GM23338 (cell line): ENCODE results near the gene ZNFX1. TPM values are rescaled to one million over a fixed set of nuclear protein-coding genes. Genes with fewer than 3 reads are reported as not detected.
A peak's percentile ranks its signal among the peaks of the same experiment; 100 is the strongest.
"Not testable (repeated sequence)": the region's sequence is repeated elsewhere in the genome, so short reads cannot be mapped to it uniquely, and the experiment has no call there.

Source experiments
- ATAC-seq: fragments of 200-7000 bp; cut with Tn5 transposase; 3 replicates; pipeline ENCODE4 v1.9.1; 2020
- DNase-seq: peaks from one replicate; pipeline ENCODE4 v3.0.0-alpha.2; 2015; ENCODE audit warnings: low spot score
- H2AFZ ChIP-seq: fragments of 200-600 bp; sonication (generic); 2 replicates; pipeline ENCODE4 v1.8.0; 2016; ENCODE audit warnings: antibody characterized with exemption, mild to moderate bottlenecking, moderate library complexity
- H3F3A ChIP-seq: fragments of 200-600 bp; sonication (generic); replicated peaks from 2 replicates; pipeline ENCODE4 v1.8.0; 2017; ENCODE audit warnings: antibody characterized with exemption, mixed run types, low read depth
- H3K27ac ChIP-seq: fragments of 200-600 bp; sonication (generic); 2 replicates; pipeline ENCODE4 v1.6.1; 2016; ENCODE audit warnings: low read depth
- H3K27me3 ChIP-seq: fragments of 200-600 bp; sonication (generic); 2 replicates; pipeline ENCODE4 v1.8.0; 2016; ENCODE audit warnings: mild to moderate bottlenecking, mixed run types, moderate library complexity; ENCODE audit not compliant: insufficient read depth
- H3K36me3 ChIP-seq: fragments of 200-600 bp; sonication (generic); 2 replicates; pipeline ENCODE4 v1.8.0; 2016; ENCODE audit warnings: mild to moderate bottlenecking; ENCODE audit not compliant: insufficient read depth
- H3K4me1 ChIP-seq: fragments of 200-600 bp; sonication (generic); 2 replicates; pipeline ENCODE4 v1.8.0; 2016; ENCODE audit warnings: mild to moderate bottlenecking, moderate library complexity; ENCODE audit not compliant: insufficient read depth
- H3K4me2 ChIP-seq: fragments of 200-600 bp; sonication (generic); 2 replicates; pipeline ENCODE4 v1.7.1; 2017; ENCODE audit warnings: mixed run types
- H3K4me3 ChIP-seq: fragments of 200-600 bp; sonication (generic); 2 replicates; pipeline ENCODE4 v1.6.1; 2016; ENCODE audit warnings: mixed run types
- H3K79me2 ChIP-seq: fragments of 200-600 bp; sonication (generic); replicated peaks from 2 replicates; pipeline ENCODE4 v1.8.0; 2017; ENCODE audit warnings: mild to moderate bottlenecking; ENCODE audit not compliant: insufficient read depth
- H3K9me2 ChIP-seq: fragments of 200-600 bp; sonication (generic); 2 replicates; pipeline ENCODE4 v1.8.0; 2017; ENCODE audit not compliant: insufficient read depth
- H4K20me1 ChIP-seq: fragments of 200-600 bp; sonication (generic); replicated peaks from 2 replicates; pipeline ENCODE4 v1.8.0; 2017; ENCODE audit warnings: mild to moderate bottlenecking; ENCODE audit not compliant: insufficient read depth
- H3K27ac Mint-ChIP-seq: 2 replicates; pipeline ENCODE4 v1.8.0; 2020; ENCODE audit warnings: inconsistent platforms, mild to moderate bottlenecking, moderate library complexity, mixed read lengths
- H3K27me3 Mint-ChIP-seq: 3 replicates; pipeline ENCODE4 v1.8.0; 2022; ENCODE audit warnings: low read depth, mild to moderate bottlenecking, moderate library complexity, mixed read lengths, inconsistent platforms; ENCODE audit not compliant: insufficient read depth, poor library complexity
- H3K36me3 Mint-ChIP-seq: 3 replicates; pipeline ENCODE4 v1.8.0; 2021; ENCODE audit warnings: low read depth, mild to moderate bottlenecking, inconsistent platforms, moderate library complexity, mixed read lengths
- H3K4me1 Mint-ChIP-seq: 3 replicates; pipeline ENCODE4 v1.8.0; 2020; ENCODE audit warnings: mild to moderate bottlenecking, inconsistent platforms, mixed read lengths
- H3K4me3 Mint-ChIP-seq: 3 replicates; pipeline ENCODE4 v1.8.0; 2021; ENCODE audit warnings: moderate library complexity, mild to moderate bottlenecking, inconsistent platforms, mixed read lengths
- H3K9me3 Mint-ChIP-seq: 3 replicates; pipeline ENCODE4 v1.8.0; 2020; ENCODE audit warnings: moderate library complexity, mild to moderate bottlenecking, inconsistent platforms, mixed read lengths
- CREB1 ChIP-seq: fragments of 250-450 bp; sonication (Bioruptor Pico); IDR thresholded peaks from 2 replicates; pipeline ENCODE4 v1.5.0; 2020; ENCODE audit warnings: low read depth, mild to moderate bottlenecking, moderate library complexity
- EZH2 ChIP-seq: fragments of 200-600 bp; sonication (generic); IDR thresholded peaks from one replicate; pipeline ENCODE4 v1.8.0; 2017; ENCODE audit warnings: antibody characterized with exemption, mild to moderate bottlenecking, low read depth; ENCODE audit not compliant: unreplicated experiment
- JUNB ChIP-seq: IDR thresholded peaks from one replicate; pipeline ENCODE4 v1.6.1; 2016; ENCODE audit warnings: antibody characterized with exemption; ENCODE audit not compliant: unreplicated experiment
- NANOG ChIP-seq: IDR thresholded peaks from 2 replicates; pipeline ENCODE4 v1.6.1; 2016; ENCODE audit warnings: antibody characterized with exemption, borderline replicate concordance
- POLR2AphosphoS5 ChIP-seq: IDR thresholded peaks from 2 replicates; pipeline ENCODE4 v1.6.1; 2016; ENCODE audit warnings: antibody characterized with exemption, low read depth
- ZNF114 ChIP-seq: fragments of 250-450 bp; sonication (Bioruptor Pico); IDR thresholded peaks from 2 replicates; pipeline ENCODE4 v1.5.0; 2020; ENCODE audit warnings: mild to moderate bottlenecking, moderate library complexity
- ZNF331 ChIP-seq: fragments of 250-450 bp; sonication (Bioruptor Pico); IDR thresholded peaks from 2 replicates; pipeline ENCODE4 v1.5.0; 2020; ENCODE audit warnings: low read depth, mild to moderate bottlenecking, moderate library complexity
- polyA plus RNA-seq: library from polyadenylated mRNA; unstranded; fragments of >200 nt; fragmentation: Nextera tagmentation; extraction: Ambion mirVana; gene quantifications from 2 replicates; pipeline ENCODE4 v1.2.1, GENCODE V29; 2016
- total RNA-seq: library from RNA; depleted of rRNA; stranded (reverse); fragments of >200 nt; shearing (Covaris generic); gene quantifications from 2 replicates; pipeline ENCODE4 v1.2.3, GENCODE V29; 2014
- TF ChIP-seq, protein P1 (sequence below): IDR thresholded peaks from 2 replicates; pipeline ENCODE4 v1.6.1; 2016; ENCODE audit warnings: antibody characterized with exemption
- TF ChIP-seq, protein P2 (sequence below), 2 experiments: fragments of 200-600 bp in 1 of 2; sonication (generic) in 1 of 2; conservative IDR thresholded peaks; 2 replicates each; pipeline versions ENCODE4 v1.5.1 to v1.6.1; 2016 to 2017; ENCODE audit warnings: antibody characterized with exemption in 2 of 2, low read depth in 2 of 2, mild to moderate bottlenecking in 2 of 2, moderate library complexity in 1 of 2

The ZNFX1 gene
- total and polyA plus RNA-seq, 2 experiments from 2014 or later: 6.1 to 12.1 TPM

DNA sequence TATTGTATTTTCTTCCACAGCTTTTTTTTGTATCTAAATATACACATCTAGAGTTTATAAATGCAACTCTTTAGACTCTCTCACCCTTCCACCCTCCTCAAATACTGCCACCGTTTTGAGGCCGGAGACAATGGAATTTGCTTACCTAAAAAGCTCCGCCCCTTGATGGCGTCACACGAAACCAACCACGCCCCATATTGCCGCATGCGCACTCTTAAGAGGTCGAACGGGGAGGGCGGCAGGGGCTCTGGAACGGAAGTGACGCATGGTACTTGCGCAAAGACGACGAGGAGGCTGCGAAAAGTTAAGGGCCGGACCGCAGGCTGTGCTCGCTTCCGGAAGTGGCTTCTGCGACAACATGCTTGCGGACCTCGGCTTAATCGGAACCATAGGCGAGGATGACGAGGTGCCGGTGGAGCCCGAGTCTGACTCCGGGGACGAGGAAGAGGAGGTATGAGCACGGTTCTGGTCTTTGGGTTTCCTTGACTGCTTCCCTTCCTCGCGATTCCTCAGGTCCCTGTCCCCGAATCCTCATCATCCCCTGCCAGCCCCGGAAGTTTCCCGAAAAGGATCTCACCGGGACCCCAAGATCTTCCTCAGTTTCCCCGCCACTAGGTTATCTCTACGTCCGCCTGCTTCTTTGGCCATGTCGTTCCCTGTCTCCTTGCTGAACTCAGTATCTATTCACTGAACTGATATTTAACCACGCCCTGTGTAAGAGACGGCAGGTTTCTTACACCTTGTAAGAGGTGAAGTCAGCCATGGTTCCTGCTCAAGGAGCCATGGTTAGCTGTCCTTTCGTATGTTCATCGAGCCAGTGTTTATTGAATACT, 58.5 kb downstream of the ZNFX1 start, which contains the start of gene DDX27:
Gene DDX27, plus strand, starts transcription at position 326 of the 833 bp plus-strand sequence. Its CDS starts 33 bp downstream, at position 359.
- H3K4me2 ChIP-seq: peak within 1 kb of the TSS; percentile 95
- ATAC-seq (peak; percentile 90), DNase-seq (peak; percentile 100)
- peak within 1 kb of the TSS; percentile 78 for H2AFZ ChIP-seq
- H3K4me3 ChIP-seq: peak within 1 kb of the TSS; percentile 75
- H3K79me2 ChIP-seq: peaks cover 20% of the 10 kb centered on the region
- H3K36me3 ChIP-seq: peaks cover 25% of the 10 kb centered on the region
- Mint-ChIP-seq H3K27me3 (peaks cover 9% of the 10 kb centered on the region), H3K9me3 (peaks cover 3% of the 10 kb centered on the region; the same call in 2 of the 3 replicates), H3K36me3 (peaks cover 35% of the 10 kb centered on the region), H3K27ac (peak within 1 kb of the TSS; percentile 96), H3K4me1 (peaks cover 14% of the 10 kb centered on the region), H3K4me3 (peak within 1 kb of the TSS; percentile 93)
- no peaks in the 10 kb centered on the region for H3F3A ChIP-seq
- no peak for TF ChIP-seq NANOG
- TF ChIP-seq ZNF114 (CRISPR knock-in tag): no peak
- TF ChIP-seq CREB1 (CRISPR knock-in tag): peak; percentile 92
- TF ChIP-seq, protein P1, sequence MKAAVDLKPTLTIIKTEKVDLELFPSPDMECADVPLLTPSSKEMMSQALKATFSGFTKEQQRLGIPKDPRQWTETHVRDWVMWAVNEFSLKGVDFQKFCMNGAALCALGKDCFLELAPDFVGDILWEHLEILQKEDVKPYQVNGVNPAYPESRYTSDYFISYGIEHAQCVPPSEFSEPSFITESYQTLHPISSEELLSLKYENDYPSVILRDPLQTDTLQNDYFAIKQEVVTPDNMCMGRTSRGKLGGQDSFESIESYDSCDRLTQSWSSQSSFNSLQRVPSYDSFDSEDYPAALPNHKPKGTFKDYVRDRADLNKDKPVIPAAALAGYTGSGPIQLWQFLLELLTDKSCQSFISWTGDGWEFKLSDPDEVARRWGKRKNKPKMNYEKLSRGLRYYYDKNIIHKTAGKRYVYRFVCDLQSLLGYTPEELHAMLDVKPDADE: peak; percentile 72; the same call in 1 of the 2 replicates
- TF ChIP-seq EZH2: no peak
- peak; percentile 96 for TF ChIP-seq POLR2AphosphoS5
- peaks cover 8% of the 10 kb centered on the region for H3K4me1 ChIP-seq
- peak within 1 kb of the TSS; percentile 60 for H3K27ac ChIP-seq
- 0 out of 2 replicates have a peak, but pooled peaks cover 8% of the 10 kb centered on the region for H4K20me1 ChIP-seq
- no peaks in the 10 kb centered on the region for H3K27me3 ChIP-seq
- no peaks in the 10 kb centered on the region for H3K9me2 ChIP-seq

DNA sequence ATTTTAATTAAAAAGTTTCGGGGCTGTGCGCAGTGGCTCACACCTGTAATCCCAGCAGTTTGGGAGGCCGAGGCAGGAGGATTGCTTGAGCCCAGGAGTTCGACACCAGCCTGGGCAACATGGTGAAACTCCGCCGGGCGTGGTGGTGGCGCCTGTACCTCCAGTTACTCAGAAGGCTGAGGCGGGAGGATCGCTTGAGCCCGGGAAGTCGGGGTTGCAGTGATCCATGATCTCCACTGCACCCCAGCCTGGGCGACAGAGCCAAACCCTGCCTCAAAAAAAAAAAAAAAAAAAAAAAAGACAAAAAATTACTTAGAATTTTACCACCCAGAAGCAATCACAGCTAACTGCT, 59.1 kb downstream of the ZNFX1 start:
- not testable (repeated sequence) for H3K9me2 ChIP-seq, H4K20me1 ChIP-seq, H3K4me2 ChIP-seq, H3K4me1 ChIP-seq, H3F3A ChIP-seq, H3K27me3 Mint-ChIP-seq, H3K4me3 ChIP-seq, H3K9me3 Mint-ChIP-seq, H3K27me3 ChIP-seq, H2AFZ ChIP-seq
- Mint-ChIP-seq H3K4me3 (peak overlapping the region; percentile 93), H3K4me1 (peaks cover 14% of the 10 kb centered on the region), H3K27ac (peak overlapping the region; percentile 96), H3K36me3 (peaks cover 29% of the 10 kb centered on the region)
- Histone ChIP-seq H3K36me3 (peaks cover 19% of the 10 kb centered on the region), H3K27ac (peak overlapping the region; percentile 60), H3K79me2 (peaks cover 20% of the 10 kb centered on the region)
- DNase-seq (peak; percentile 67), ATAC-seq (peak; percentile 59)

DNA sequence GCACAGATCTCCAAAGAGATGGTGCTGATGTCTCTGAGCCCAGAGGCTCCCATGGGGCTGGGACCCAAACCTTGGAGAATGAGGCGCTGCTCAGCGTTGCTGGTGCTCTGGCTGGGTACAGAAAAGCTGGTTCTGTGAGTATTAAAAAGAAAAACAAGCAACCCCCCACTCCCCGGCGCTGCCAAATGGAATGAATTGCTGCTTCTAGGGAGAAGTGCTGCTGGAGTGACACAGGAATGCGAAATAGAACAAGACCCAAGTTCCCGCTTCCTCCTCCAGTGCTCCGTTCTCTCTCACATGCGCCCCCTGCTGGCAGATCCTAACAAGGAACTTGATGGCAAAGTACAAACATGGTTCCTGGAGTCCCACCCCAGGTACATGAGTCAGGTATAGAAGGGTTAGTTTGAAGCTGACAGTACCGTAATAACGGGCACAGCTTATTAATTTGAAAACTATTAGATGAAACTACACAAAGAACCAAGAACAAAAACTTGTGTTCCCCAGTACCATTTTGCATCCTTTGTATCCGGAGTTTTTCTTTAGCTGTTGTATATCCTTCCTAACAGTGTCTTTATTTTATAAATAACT, 60.8 kb downstream of the ZNFX1 start:
- peak; percentile 99 for DNase-seq
- H3K4me1 ChIP-seq: peaks cover 8% of the 10 kb centered on the region
- no peak for TF ChIP-seq ZNF114 (CRISPR knock-in tag)
- no peak for TF ChIP-seq ZNF331 (CRISPR knock-in tag)
- TF ChIP-seq, protein P2, sequence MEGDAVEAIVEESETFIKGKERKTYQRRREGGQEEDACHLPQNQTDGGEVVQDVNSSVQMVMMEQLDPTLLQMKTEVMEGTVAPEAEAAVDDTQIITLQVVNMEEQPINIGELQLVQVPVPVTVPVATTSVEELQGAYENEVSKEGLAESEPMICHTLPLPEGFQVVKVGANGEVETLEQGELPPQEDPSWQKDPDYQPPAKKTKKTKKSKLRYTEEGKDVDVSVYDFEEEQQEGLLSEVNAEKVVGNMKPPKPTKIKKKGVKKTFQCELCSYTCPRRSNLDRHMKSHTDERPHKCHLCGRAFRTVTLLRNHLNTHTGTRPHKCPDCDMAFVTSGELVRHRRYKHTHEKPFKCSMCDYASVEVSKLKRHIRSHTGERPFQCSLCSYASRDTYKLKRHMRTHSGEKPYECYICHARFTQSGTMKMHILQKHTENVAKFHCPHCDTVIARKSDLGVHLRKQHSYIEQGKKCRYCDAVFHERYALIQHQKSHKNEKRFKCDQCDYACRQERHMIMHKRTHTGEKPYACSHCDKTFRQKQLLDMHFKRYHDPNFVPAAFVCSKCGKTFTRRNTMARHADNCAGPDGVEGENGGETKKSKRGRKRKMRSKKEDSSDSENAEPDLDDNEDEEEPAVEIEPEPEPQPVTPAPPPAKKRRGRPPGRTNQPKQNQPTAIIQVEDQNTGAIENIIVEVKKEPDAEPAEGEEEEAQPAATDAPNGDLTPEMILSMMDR (conservative IDR thresholded peaks at IDR 0.05; ENCODE audit: low read depth in 2 of 2): peak; percentile 96 to 99
- no peak for TF ChIP-seq JUNB
- 0 out of 2 replicates have a peak overlapping the region, but pooled peaks have one; percentile 52 for H3K27ac Mint-ChIP-seq
- peaks cover 2% of the 10 kb centered on the region; the same call in 1 of the 2 replicates for H3K9me2 ChIP-seq
- peaks cover 8% of the 10 kb centered on the region for H3K36me3 ChIP-seq
- H3K27ac ChIP-seq: no peak overlapping the region
- peaks cover 3% of the 10 kb centered on the region; the same call in 2 of the 3 replicates for H3K9me3 Mint-ChIP-seq
- H4K20me1 ChIP-seq: 0 out of 2 replicates have a peak, but pooled peaks cover 5% of the 10 kb centered on the region
- peaks cover 9% of the 10 kb centered on the region for H3K27me3 Mint-ChIP-seq
- H2AFZ ChIP-seq: peak overlapping the region; percentile 89
- H3K4me1 Mint-ChIP-seq: peaks cover 14% of the 10 kb centered on the region
- H3F3A ChIP-seq: no peaks in the 10 kb centered on the region
- H3K4me2 ChIP-seq: peak overlapping the region; percentile 65; the same call in 1 of the 2 replicates
- ATAC-seq: peak; percentile 68
- H3K4me3 Mint-ChIP-seq: no peak overlapping the region
- peaks cover 15% of the 10 kb centered on the region for H3K36me3 Mint-ChIP-seq
- peaks cover 20% of the 10 kb centered on the region for H3K79me2 ChIP-seq
- H3K4me3 ChIP-seq: peak overlapping the region; percentile 17; the same call in 1 of the 2 replicates
- no peaks in the 10 kb centered on the region for H3K27me3 ChIP-seq
